ENCODE results near the gene HSPB9. TPM values are rescaled to one million over a fixed set of nuclear protein-coding genes. Genes with fewer than 3 reads are reported as not detected.

The HSPB9 gene
- total and polyA plus RNA-seq, 9 of the 15 experiments (the other 6 are each of a cell fraction or from before 2014, with no cell fraction given), result 0.04 to 0.16 (median 0.08) TPM; not detected in 3

DNA sequence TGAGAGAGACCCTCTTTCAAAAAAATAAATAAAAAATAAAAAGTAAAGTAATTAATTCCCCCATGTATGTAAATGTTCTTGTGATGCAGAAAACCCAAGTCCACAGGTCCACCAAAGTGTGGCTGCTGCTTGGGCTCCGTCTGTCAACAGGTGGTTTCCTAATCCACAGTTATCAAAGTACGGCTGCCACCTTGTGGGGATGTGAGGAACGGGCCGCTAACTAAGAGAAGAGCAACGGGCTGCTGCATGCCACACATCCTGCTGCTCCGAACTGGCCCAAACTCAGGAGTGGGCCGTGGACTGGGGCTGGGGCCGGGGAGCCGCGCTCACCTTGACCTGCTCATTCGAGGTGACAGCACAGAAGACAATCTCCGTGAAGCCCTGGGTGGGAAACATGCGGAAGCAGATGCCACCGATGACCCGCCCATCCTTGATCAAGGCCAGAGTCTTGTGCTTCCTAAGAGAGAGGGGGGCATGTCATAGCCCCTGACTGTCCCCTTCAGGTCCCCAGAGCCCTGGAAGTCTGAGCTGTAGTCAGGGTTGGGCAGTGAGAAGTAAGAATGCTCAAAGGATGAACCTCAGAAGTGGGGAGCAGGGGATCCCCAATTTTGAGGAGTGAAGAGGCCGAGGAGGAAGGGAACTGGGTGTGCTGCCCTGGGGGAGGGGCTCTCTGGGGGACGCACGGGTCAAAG lies 5.8 kb upstream of the HSPB9 start (continued):
- TF ChIP-seq, protein P1, sequence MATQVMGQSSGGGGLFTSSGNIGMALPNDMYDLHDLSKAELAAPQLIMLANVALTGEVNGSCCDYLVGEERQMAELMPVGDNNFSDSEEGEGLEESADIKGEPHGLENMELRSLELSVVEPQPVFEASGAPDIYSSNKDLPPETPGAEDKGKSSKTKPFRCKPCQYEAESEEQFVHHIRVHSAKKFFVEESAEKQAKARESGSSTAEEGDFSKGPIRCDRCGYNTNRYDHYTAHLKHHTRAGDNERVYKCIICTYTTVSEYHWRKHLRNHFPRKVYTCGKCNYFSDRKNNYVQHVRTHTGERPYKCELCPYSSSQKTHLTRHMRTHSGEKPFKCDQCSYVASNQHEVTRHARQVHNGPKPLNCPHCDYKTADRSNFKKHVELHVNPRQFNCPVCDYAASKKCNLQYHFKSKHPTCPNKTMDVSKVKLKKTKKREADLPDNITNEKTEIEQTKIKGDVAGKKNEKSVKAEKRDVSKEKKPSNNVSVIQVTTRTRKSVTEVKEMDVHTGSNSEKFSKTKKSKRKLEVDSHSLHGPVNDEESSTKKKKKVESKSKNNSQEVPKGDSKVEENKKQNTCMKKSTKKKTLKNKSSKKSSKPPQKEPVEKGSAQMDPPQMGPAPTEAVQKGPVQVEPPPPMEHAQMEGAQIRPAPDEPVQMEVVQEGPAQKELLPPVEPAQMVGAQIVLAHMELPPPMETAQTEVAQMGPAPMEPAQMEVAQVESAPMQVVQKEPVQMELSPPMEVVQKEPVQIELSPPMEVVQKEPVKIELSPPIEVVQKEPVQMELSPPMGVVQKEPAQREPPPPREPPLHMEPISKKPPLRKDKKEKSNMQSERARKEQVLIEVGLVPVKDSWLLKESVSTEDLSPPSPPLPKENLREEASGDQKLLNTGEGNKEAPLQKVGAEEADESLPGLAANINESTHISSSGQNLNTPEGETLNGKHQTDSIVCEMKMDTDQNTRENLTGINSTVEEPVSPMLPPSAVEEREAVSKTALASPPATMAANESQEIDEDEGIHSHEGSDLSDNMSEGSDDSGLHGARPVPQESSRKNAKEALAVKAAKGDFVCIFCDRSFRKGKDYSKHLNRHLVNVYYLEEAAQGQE (IDR thresholded peaks at IDR 0.05; ENCODE audit: borderline replicate concordance), result peak; percentile 77; the same call in 1 of the 2 replicates
- TF ChIP-seq, protein P1 (CRISPR knock-in tag; IDR thresholded peaks at IDR 0.05; ENCODE audit: low read depth), result no peak
- no peak for TF ChIP-seq SNIP1 (IDR thresholded peaks at IDR 0.05; ENCODE audit: low read depth)
- peak in 1 of 2 experiments; percentile 38; a peak in 1 of 4 replicates for TF ChIP-seq MAZ (CRISPR knock-in tag; conservative IDR thresholded peaks at IDR 0.05 in 1 of 2, IDR thresholded peaks at IDR 0.05 in 1 of 2)
- TF ChIP-seq DMBX1 (CRISPR knock-in tag; IDR thresholded peaks at IDR 0.05; ENCODE audit: borderline replicate concordance), result no peak
- TF ChIP-seq, protein P2, sequence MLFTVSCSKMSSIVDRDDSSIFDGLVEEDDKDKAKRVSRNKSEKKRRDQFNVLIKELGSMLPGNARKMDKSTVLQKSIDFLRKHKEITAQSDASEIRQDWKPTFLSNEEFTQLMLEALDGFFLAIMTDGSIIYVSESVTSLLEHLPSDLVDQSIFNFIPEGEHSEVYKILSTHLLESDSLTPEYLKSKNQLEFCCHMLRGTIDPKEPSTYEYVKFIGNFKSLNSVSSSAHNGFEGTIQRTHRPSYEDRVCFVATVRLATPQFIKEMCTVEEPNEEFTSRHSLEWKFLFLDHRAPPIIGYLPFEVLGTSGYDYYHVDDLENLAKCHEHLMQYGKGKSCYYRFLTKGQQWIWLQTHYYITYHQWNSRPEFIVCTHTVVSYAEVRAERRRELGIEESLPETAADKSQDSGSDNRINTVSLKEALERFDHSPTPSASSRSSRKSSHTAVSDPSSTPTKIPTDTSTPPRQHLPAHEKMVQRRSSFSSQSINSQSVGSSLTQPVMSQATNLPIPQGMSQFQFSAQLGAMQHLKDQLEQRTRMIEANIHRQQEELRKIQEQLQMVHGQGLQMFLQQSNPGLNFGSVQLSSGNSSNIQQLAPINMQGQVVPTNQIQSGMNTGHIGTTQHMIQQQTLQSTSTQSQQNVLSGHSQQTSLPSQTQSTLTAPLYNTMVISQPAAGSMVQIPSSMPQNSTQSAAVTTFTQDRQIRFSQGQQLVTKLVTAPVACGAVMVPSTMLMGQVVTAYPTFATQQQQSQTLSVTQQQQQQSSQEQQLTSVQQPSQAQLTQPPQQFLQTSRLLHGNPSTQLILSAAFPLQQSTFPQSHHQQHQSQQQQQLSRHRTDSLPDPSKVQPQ (CRISPR knock-in tag; IDR thresholded peaks at IDR 0.05; ENCODE audit: borderline replicate concordance), result no peak
- peak; percentile 96 for TF ChIP-seq MEIS2 (IDR thresholded peaks at IDR 0.05; ENCODE audit: partially characterized antibody)
- TF ChIP-seq CREB1 (IDR thresholded peaks at IDR 0.05), result no peak
- TF ChIP-seq CREB1 (CRISPR knock-in tag; IDR thresholded peaks at IDR 0.05), result no peak
- no peak for TF ChIP-seq CBX2 (IDR thresholded peaks at IDR 0.05; ENCODE audit: insufficient read depth, low read length, poor library complexity, severe bottlenecking)
- TF ChIP-seq HDAC8 (tag; IDR thresholded peaks at IDR 0.05), result no peak
- no peak for TF ChIP-seq ZNF174 (CRISPR knock-in tag; IDR thresholded peaks at IDR 0.05)
- no peak for TF ChIP-seq KAT8 (IDR thresholded peaks at IDR 0.05; ENCODE audit: low read depth)
- TF ChIP-seq TAF15 (IDR thresholded peaks at IDR 0.05; ENCODE audit: low read depth, low read length), result no peak
- TF ChIP-seq STAG1 (CRISPR knock-in tag; IDR thresholded peaks at IDR 0.05; ENCODE audit: borderline replicate concordance), result peak; percentile 66; the same call in 1 of the 2 replicates
- TF ChIP-seq FOXJ3 (CRISPR knock-in tag; IDR thresholded peaks at IDR 0.05), result no peak
- no peak for TF ChIP-seq ZNF707 (CRISPR knock-in tag; conservative IDR thresholded peaks at IDR 0.05)
